ENCODE results near the gene MDM4.

DNA sequence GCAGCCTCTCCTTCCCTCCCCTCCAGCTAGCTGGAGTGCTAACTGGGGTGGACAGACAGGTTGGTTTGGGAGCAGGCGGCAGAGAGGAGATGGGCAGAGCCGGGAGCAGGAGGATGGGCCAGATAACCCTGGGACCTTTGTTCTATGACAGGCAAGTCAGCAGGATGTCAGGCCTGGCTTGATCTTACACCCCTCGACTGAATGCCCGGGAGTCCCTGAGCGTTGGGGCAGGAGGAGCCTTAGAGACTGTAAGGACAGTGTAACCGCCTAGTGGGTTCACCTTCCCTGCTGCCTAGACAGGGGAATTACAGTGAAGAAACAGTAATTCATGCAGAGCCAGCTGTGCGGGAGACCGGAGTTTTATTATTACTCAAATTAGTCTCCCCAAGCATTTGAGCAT is 60.2 kb downstream of the MDM4 start:
- TF ChIP-seq POLR2A (IDR thresholded peaks at IDR 0.05) (no peak), POLR2AphosphoS5 (IDR thresholded peaks at IDR 0.05; ENCODE audit: insufficient read depth in 1 of 2, low read depth in 1 of 2) (no peak)
- TF ChIP-seq, protein P1, sequence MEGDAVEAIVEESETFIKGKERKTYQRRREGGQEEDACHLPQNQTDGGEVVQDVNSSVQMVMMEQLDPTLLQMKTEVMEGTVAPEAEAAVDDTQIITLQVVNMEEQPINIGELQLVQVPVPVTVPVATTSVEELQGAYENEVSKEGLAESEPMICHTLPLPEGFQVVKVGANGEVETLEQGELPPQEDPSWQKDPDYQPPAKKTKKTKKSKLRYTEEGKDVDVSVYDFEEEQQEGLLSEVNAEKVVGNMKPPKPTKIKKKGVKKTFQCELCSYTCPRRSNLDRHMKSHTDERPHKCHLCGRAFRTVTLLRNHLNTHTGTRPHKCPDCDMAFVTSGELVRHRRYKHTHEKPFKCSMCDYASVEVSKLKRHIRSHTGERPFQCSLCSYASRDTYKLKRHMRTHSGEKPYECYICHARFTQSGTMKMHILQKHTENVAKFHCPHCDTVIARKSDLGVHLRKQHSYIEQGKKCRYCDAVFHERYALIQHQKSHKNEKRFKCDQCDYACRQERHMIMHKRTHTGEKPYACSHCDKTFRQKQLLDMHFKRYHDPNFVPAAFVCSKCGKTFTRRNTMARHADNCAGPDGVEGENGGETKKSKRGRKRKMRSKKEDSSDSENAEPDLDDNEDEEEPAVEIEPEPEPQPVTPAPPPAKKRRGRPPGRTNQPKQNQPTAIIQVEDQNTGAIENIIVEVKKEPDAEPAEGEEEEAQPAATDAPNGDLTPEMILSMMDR (IDR thresholded peaks at IDR 0.05) = no peak

Data from vagina (tissue), 2 donors.